A549 (cell line): ENCODE results near the gene XAGE2.

Source experiments
- JUNB ChIP-seq: fragments of >200 bp; sonication (Bioruptor Twin); formaldehyde crosslinking; IDR thresholded peaks from 2 replicates; pipeline ENCODE4 v1.6.1; 2016
- POLR2A ChIP-seq: IDR thresholded peaks from 2 replicates; pipeline ENCODE4 v1.6.1; 2012; ENCODE audit warnings: mild to moderate bottlenecking, low read length
- TF ChIP-seq, protein P1 (sequence below): fragments of >200 bp; sonication (Bioruptor Twin); formaldehyde crosslinking; IDR thresholded peaks from 3 replicates; pipeline ENCODE4 v1.5.1; 2016

DNA sequence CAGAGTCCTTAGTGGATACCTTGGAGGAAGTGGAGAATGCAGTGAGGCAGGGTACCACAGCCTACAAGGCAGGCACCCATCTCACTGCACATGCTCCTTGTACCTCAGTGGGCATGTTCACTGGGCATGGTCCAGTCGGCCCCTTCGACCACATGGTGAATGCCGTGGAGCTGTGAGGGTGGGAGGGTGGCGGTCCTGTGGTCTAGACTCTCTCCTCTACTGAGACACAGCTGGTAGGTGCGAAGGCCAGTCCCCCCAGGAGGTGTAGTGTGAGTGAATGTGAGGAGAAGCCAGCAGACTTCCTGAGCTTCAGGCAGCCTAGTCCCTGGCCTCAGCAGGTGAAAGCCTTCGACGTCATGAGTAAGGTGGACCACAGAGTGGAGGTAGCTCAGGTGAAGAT, 12.2 kb downstream of the XAGE2 start:
- TF ChIP-seq POLR2A (no peak), JUNB (no peak)
- TF ChIP-seq, protein P1, sequence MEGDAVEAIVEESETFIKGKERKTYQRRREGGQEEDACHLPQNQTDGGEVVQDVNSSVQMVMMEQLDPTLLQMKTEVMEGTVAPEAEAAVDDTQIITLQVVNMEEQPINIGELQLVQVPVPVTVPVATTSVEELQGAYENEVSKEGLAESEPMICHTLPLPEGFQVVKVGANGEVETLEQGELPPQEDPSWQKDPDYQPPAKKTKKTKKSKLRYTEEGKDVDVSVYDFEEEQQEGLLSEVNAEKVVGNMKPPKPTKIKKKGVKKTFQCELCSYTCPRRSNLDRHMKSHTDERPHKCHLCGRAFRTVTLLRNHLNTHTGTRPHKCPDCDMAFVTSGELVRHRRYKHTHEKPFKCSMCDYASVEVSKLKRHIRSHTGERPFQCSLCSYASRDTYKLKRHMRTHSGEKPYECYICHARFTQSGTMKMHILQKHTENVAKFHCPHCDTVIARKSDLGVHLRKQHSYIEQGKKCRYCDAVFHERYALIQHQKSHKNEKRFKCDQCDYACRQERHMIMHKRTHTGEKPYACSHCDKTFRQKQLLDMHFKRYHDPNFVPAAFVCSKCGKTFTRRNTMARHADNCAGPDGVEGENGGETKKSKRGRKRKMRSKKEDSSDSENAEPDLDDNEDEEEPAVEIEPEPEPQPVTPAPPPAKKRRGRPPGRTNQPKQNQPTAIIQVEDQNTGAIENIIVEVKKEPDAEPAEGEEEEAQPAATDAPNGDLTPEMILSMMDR, result no peak
